Ovary (tissue), 9 donors: ENCODE results near the gene RAPGEF4. TPM values are rescaled to one million over a fixed set of nuclear protein-coding genes. Genes with fewer than 3 reads are reported as not detected.

Source experiments
- DNase-seq, 5 donors: peaks; one replicate each; pipeline ENCODE4 v3.0.0-alpha.2; 2019 to 2020
- H3K27ac ChIP-seq, 2 donors: fragments of 200-600 bp; one replicate each; pipeline versions ENCODE4 v1.5.1 to v1.8.0; 2019 to 2022
- H3K27me3 ChIP-seq: fragments of 200-600 bp; one replicate; pipeline ENCODE4 v1.8.0; 2022
- H3K36me3 ChIP-seq: fragments of 200-600 bp; sonication (generic); one replicate; pipeline ENCODE4 v1.5.1; 2019
- H3K4me1 ChIP-seq: one replicate; pipeline ENCODE4 v1.8.1; 2013; ENCODE audit warnings: mild to moderate bottlenecking, moderate library complexity; ENCODE audit not compliant: insufficient read depth
- H3K4me3 ChIP-seq: fragments of 200-600 bp; sonication (generic); one replicate; pipeline ENCODE4 v1.5.1; 2017
- H3K9me3 ChIP-seq, 2 donors: fragments of 200-600 bp in 1 of 2; sonication (generic) in 1 of 2; one replicate each; pipeline versions ENCODE4 v1.5.1 to v1.8.1; 2013 to 2019; ENCODE audit warnings: mild to moderate bottlenecking in 1 of 2, moderate library complexity in 1 of 2
- CTCF ChIP-seq, 3 donors: fragments of 450-650 bp in 2 of 3; fragments of 200-600 bp in 1 of 3; IDR thresholded peaks; one replicate each; pipeline versions ENCODE4 v1.5.1 to v1.8.0; 2016 to 2022; ENCODE audit warnings: antibody characterized with exemption in 3 of 3, mild to moderate bottlenecking in 1 of 3
- EP300 ChIP-seq: sonication (generic); formaldehyde crosslinking; IDR thresholded peaks from one replicate; pipeline ENCODE4 v1.6.1; 2017; ENCODE audit warnings: antibody characterized with exemption
- POLR2A ChIP-seq: fragments of 450-650 bp; IDR thresholded peaks from one replicate; pipeline ENCODE4 v1.6.1; 2017; ENCODE audit warnings: antibody characterized with exemption, mild to moderate bottlenecking, moderate library complexity
- WGBS, 3 donors: extraction: QIAGEN DNeasy Blood & Tissue Kit in 1 of 3; methylation state at CpG; one replicate each; pipeline versions ENCODE4 v1.1.5 to v1.1.7; 2013 to 2017; 5-methylcytosine and 5-hydroxymethylcytosine counted together
- intact Hi-C, 4 donors: fragments of 100-400 bp; cut with DNase I; formaldehyde crosslinking; loops; one replicate each; pipeline versions ENCODE4 v1.11.0 to v1.15.1; 2022 to 2023
- polyA plus RNA-seq, 2 donors: library from polyadenylated mRNA; stranded (reverse); fragments of 200-250 nt in 1 of 2; fragments of 350-450 nt in 1 of 2; fragmentation: Illumina TruSeq in 1 of 2; extraction: RNeasy Lipid Tissue Mini Kit (QIAGEN cat#74804) in 1 of 2; gene quantifications; one replicate each; pipeline ENCODE4 v1.2.3, GENCODE V29; 2013 to 2014
- total RNA-seq, 7 donors: library from RNA; depleted of rRNA in 2 of 7; stranded (reverse); fragments of >200 nt in 2 of 7; fragmentation: NEBNext Ultra II Directional in 3 of 7; extraction: Animal tissue kit (Norgen Biotek cat#: 25700) in 3 of 7; gene quantifications; one replicate each; pipeline versions ENCODE4 v1.1.0 to v1.2.4, GENCODE V29; 2016 to 2023
- donor health status: DM: no; HTN: no; CAD: no; lungs with moderate emphysema.
- donor health status: DM: no; HTN: no; CAD: no.
- donor health status: Bipolar disorder and iron deficiency.
- donor health status: DM: yes; HTN: yes; CAD: no.
- donor health status: DM: no; HTN: no; CAD: no.
- donor health status: DM: yes; HTN: yes; CAD: no.

RAPGEF4 gene
- total and polyA plus RNA-seq, 9 donors, result 6.8 to 24.6 (median 8.3) TPM

GRCh38 chr2:172723286-172723685 is 12.4 kb upstream of the RAPGEF4 start:
- H3K27ac ChIP-seq, result no peak overlapping the region
- no peak overlapping the region for H3K4me3 ChIP-seq
- intact Hi-C loops, result no loop called here
- no peaks in the 10 kb centered on the region for H3K4me1 ChIP-seq
- TF ChIP-seq EP300 (no peak), CTCF (IDR thresholded peaks at IDR 0.05) (no peak), POLR2A (no peak)
- no peaks in the 10 kb centered on the region for H3K36me3 ChIP-seq
- H3K9me3 ChIP-seq, result no peaks in the 10 kb centered on the region
- DNase-seq, result no peak
- H3K27me3 ChIP-seq, result no peaks in the 10 kb centered on the region

GRCh38 chr2:172724724-172725123 is 10.9 kb upstream of the RAPGEF4 start:
- Histone ChIP-seq H3K36me3 (no peaks in the 10 kb centered on the region), H3K27ac (no peak overlapping the region), H3K4me1 (no peaks in the 10 kb centered on the region), H3K27me3 (no peaks in the 10 kb centered on the region), H3K4me3 (no peak overlapping the region), H3K9me3 (no peaks in the 10 kb centered on the region)
- TF ChIP-seq POLR2A (no peak), EP300 (no peak), CTCF (IDR thresholded peaks at IDR 0.05) (no peak)
- DNase-seq, result no peak
- 88 to 90% (median 89%) methylated on average over 4 of the region's 4 CpGs for WGBS, 3 donors
- intact Hi-C loops, result no loop called here

- intact Hi-C loops, result no loop called here
- Histone ChIP-seq H3K36me3 (no peaks in the 10 kb centered on the region), H3K27ac (no peak overlapping the region), H3K4me1 (no peaks in the 10 kb centered on the region), H3K4me3 (no peak overlapping the region), H3K27me3 (no peaks in the 10 kb centered on the region), H3K9me3 (no peaks in the 10 kb centered on the region)
- TF ChIP-seq POLR2A, result no peak
- no peak for TF ChIP-seq EP300
- TF ChIP-seq CTCF (IDR thresholded peaks at IDR 0.05), result no peak
- DNase-seq, result no peak
- WGBS, 3 donors, result 81 to 90% (median 85%) methylated on average over 2 of the region's 2 CpGs
These were observed 10.4 kb upstream of the RAPGEF4 start for GRCh38 chr2:172725284-172725683.

GRCh38 chr2:172725746-172726145 is 9.9 kb upstream of the RAPGEF4 start:
- Histone ChIP-seq H3K27ac (no peak overlapping the region), H3K4me3 (no peak overlapping the region), H3K9me3 (no peaks in the 10 kb centered on the region), H3K36me3 (no peaks in the 10 kb centered on the region), H3K4me1 (no peaks in the 10 kb centered on the region), H3K27me3 (no peaks in the 10 kb centered on the region)
- no peak for DNase-seq
- WGBS, 3 donors, result 90 to 92% (median 91%) methylated on average over 3 of the region's 3 CpGs
- TF ChIP-seq CTCF (IDR thresholded peaks at IDR 0.05) (no peak), POLR2A (no peak), EP300 (no peak)
- intact Hi-C loops, result no loop called here
